Ammon's horn (tissue), 1 donor: Measurements from ENCODE around the gene PTPRG.
"Not testable (repeated sequence)": the region's sequence is repeated elsewhere in the genome, so short reads cannot be mapped to it uniquely, and the experiment has no call there.

Experiments
- DNase-seq: peaks from one replicate; pipeline ENCODE4 v3.0.0-alpha.2; 2016; ENCODE audit warnings: low spot score

The PTPRG gene

DNA sequence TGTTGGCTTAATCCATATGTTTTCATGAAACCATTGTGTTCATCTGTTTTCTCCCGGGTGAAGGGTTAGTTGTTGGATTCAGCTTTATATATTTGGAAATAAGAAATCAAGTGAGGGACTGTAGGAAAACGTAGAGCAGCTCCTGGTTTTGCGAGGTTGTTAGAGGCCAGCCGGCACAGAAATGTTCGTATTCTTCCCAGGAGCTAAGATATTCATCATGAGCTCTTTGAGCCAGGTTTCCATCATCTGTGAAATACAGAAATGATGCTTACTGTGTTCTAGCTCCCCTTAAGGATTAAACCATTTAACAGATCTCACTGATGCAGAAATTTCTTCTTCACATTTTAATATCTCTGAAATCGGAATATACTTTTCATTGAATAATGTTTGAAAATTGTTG is 235.5 kb downstream of the PTPRG start:
- DNase-seq, result no peak

DNA sequence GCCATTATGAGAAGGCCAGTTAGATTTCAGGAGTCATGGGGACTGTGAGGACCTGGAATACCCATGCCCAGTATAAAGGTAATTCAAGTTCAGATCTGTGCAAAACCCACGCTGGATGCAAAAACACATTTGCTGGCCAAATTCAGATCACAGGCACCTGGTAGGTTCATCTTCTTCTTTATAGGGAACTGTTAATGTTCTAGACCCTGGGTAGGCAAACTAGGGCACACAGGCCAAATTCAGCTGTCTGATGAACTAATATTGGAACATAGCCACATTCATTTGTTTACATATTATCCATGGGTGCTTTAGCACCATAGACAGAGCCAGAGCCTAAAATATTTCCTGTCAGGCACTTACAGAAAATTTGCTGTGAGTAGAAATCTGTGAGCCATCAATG is 241.4 kb downstream of the PTPRG start:
- no peak for DNase-seq

DNA sequence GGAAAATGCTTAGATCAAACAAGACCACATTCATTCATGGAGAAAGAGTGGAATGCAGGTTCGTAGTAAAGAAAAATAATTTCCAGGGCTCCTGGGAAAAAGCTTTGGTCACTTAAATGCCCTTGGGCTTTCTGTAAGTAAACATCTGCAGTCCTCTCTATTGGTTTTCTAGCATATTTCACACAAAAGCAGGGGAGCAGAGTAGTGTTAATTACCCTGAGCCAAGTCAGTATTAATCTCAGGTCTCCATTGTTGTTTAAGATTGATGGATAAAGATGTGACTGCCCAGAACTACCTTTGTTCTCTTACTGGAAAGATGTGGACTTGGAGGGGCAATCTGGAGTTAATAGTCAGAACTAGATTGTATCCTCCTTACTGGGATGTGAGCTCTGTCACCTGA is 242.6 kb downstream of the PTPRG start:
- DNase-seq, result no peak

DNA sequence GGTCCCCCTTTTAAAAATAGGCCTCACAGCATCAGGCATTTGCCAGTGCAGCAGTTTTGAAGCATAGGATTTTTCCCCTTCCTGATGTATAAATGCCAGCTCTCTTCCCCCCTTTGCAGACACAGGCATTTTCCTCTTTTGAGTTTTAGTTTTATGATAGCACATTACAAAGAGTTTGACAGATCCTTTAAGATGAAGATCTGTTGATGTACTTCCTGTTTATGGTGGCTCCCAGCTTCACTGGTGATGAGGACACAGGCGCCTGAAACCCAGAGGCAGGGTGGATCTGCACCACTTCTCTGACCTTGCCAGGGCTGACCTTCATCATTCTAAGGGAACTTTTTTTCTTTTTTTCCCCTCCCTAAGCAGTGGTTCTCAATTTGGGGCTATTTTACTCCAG is 243.4 kb downstream of the PTPRG start:
- DNase-seq, result no peak

DNA sequence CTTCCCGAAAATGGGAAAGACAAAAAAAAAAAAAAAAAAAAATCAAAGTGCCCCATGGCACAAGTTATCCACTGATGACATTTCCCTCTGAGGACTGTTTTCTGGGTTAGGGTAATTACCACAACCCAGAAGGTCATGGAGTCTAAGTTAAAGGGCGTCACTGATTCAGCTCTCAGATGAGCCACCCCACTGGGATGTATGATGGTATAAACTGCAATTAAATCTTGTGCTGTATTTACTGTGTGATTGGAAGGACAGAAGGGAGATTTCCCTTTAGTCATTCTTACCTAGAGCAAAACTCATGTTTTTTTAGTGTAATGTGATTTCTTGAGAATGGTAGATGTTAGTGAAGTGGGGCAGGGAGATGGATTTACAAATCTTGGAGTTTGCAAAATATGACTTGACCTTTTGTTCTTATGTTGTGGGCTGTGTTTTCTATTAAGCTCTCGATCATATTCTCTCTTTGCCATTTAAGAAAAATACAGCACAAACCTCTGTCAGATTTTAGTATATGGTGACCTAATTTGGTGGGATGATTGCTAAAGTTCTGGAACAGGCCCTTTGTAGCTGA is 244.2 kb downstream of the PTPRG start:
- DNase-seq, result no peak

DNA sequence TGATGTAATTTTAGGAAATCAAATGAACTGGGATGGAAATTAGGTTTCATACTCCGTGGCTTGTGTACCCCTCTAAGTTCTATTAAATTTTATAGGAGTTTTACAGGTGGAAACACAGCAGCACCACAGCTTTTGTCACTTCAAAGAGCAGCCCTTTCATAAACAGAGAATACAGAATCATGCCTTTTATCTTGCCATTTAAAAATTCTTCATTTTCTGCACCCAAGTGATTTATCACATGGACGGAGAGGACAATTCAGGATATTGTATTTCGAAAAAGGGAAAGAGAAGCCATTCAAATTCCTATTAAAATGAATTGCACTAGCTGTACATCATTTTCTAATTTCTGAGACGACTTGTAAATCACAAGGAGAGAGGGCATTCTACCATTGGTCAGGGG is 245.4 kb downstream of the PTPRG start:
- no peak for DNase-seq

DNA sequence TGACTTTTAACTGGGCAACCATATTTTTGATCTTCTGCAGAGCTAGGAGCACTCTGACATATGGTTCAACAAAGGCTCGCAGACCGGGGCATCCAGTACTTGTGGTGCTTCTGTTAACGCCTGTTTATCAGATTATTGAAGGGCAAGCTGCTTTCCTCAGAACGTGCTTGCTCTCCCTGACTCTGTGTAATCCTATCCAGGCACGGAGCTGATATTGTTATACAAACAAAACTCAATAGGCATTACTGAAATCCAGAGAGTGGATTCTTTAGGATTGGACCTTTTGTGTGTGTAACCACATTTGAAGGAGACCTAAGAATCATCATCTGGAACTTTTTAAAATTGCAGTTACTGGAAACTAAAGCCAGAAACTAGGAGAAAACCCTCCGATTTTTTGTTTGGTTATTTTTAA is 246.5 kb downstream of the PTPRG start:
- DNase-seq, result no peak

DNA sequence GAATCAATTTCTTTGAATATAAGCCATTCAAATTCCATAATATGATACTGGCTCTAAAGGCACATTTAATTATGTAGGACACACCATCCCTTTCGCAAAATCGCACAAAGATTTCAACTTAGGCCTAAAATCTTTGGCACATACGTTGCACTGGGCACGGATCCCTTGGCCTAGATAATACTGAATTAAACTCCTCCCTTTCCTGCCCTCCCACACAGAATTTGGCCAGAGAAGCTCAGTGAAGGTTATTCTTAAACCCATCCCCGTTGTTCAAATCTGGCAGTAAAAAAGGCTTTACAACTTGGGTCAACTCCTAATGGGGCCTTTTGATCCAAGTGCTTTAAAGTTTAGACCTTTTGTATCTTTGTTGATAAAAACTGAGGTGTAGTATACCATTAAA is 247.2 kb downstream of the PTPRG start:
- peak; percentile 33 for DNase-seq

DNA sequence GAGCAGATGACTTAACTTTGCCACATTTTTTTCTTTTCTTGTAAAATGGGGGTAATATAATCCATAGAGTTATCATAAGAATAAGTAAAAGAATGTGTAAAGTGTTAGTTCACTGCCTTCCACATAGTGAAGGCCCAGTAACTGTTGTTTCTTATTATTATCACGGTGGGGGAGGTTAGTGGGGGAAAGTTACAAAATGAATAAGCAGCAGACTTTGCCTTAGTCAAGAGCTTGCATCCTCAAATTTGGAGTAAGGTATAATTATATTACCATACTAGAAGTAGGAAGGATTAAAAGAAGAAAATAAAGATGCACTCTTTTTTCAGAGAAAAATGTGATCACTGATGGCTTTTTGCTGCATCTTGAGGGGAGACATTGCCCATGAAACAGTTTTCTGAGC is 247.6 kb downstream of the PTPRG start:
- DNase-seq, result no peak

DNA sequence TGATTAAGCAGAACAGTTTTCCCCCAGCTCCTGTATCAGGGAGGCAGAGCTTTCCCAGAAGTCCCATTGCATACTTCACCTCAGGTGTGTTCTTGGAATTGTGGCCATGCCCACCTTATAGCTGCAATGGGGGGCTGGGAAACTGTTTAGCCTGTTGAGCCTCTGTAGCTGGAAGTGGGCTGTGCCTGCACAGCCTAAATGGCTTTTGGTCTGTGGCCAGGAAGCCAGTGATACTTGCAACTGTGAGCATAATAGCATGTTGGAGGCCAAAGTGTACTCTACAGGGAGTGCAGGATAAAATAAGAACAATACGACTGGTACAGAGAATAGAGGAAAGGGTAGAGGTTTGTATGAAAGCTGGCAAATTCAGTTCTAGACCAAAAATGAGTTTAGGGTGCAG is 248.5 kb downstream of the PTPRG start:
- no peak for DNase-seq

DNA sequence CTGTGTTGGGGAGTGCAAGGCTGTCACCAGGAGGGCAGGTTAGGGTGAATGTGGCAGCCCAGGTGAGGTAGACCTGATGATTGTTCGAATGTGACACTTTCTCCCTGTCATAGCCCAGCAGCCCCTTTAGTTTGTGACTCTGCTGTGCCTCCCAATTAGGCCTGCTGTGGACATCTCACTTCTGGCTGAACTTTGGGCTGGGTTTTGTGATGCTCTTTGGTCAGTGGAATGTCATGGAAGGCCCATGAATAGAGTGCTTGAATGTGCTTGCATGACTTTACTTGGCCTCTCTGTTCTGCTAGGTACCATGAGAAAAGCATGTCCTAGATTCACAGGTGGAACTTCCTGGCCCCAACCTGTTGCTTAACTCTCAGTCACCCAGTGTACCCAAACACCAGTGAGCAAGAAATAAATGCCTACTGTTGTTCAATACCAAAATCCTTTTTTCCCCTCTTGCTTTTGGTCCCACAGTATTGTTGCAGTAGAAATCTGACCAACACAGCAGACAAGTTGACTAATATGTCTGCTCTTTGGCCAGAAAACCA is 249.7 kb downstream of the PTPRG start:
- no peak for DNase-seq

DNA sequence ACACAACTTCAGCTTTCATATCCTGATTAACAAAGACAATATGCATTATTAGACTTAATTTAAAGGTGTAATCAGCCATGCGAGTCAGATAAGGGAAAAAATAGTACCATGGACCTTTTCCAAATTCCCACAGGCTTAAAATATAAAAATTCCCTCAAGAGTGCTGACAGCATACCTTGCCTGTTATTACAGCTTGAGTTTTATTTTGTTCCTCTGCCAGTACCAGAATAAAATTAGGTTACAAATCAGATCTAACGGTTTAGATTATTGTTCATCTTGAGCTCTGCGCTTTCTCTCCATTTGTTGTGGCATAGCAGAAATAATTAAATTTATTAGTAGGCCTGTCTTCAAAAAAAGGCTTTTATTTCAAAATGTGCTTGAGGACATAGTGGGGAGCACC is 250.3 kb downstream of the PTPRG start:
- no peak for DNase-seq

DNA sequence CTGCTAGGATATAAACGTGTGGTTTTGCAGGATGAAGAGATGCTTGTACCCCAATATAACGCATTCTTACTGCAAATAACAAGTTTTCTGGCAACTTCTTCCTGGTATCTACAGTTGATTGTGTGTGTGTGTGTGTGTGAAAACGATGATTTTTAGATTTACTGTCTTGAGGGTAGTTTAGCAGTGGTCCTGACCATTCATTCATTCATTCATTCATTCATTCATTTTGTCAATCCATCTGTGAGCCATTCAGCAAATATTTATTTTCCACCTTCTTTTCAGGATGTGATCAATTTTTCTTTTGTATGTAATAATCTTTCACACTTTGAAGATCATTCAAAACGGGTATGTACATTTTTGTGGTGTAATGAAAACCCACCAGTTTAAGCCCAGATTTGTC is 250.7 kb downstream of the PTPRG start:
- no peak for DNase-seq

DNA sequence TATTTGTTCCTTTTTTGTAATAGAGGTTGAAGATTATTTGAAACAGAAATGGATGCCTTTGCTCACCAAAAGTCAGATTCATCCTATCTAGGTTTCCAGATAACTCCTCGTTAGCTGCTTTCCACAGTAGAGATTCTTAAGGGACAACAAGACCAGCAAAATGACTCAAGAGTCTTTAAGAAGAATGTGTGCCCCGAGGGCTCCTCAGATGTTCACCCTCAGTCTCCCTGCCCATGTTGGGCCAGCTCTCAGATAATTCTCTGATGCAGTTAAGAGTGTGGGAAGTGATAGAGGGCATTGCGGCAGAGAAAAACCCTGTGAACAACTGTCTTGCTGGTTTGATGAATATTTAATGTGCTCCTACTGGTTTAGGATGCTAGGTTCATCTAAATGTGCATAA is 251.1 kb downstream of the PTPRG start:
- DNase-seq, result no peak

DNA sequence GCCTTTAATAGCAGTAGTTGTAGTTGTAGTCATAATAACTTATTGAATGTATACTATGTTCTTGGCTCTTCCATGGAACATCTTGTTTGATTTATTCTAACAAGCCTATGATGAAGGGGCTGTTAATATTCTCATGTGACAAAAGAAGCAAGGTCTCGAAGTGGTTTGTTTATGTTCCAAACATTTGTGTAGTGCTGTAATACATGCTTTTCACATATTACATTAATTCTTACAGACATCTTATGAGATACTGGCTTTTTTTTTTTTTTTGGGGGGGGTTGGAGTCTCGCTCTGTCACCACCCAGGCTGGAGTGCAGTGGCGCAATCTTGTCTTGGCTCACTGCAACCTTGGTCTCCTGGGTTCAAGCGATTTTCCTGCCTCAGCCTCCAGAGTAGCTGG is 252.3 kb downstream of the PTPRG start:
- no peak for DNase-seq

DNA sequence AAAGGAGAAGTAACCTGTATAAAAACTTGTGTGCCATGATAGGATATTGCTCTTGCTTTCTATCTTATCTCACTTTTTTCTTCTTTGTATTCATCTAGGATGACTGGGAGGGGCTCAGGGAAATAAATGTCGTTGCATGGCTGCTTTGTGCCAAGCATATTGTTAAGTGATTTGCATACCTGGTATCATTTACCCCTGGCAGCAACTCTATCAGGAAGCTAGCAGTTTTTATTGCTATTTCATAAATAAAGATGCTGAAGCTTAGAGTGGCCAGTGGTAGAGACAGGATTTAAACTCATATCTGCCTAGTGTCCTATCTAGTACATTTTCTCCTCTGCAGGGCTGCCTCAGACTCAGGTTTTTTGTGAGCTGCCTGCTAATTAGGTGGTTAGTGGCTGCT is 253.3 kb downstream of the PTPRG start:
- no peak for DNase-seq

DNA sequence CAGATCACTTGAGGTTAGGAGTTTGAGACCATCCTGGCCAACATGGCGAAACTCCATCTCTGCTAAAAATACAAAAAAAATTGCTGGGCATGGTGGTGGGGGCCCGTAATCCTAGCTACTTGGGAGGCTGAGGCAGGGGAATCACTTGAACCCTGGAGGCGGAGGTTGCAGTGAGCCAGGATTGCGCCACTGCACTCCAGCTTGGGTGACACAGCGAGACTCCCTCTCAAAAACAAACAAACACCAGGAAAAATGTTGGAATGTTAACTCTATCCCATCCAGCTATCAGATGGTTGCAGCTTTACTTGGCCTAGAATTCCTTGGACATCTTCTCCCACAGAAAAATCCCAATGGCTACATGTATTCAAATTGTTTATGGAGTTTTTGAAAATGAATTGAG is 254.9 kb downstream of the PTPRG start:
- not testable (repeated sequence) for DNase-seq

DNA sequence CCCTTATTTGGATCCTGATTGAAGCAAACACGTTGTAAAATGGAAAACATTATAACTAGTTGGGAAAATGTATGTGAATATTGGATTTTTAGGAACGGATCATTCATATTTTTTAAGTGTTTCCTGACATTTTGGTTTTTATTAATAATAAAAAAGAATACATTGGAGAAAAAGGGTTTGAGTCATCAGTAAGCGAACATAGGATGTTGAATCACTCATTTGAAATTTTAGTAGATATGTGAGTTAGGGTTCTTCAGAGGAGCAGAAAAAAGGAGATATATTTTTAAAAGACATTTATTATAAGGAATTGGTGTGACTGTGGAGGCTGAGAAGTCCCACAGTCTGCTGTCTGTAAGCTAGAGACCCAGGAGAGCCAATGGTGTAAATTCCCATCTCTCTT is 258.5 kb downstream of the PTPRG start:
- no peak for DNase-seq

DNA sequence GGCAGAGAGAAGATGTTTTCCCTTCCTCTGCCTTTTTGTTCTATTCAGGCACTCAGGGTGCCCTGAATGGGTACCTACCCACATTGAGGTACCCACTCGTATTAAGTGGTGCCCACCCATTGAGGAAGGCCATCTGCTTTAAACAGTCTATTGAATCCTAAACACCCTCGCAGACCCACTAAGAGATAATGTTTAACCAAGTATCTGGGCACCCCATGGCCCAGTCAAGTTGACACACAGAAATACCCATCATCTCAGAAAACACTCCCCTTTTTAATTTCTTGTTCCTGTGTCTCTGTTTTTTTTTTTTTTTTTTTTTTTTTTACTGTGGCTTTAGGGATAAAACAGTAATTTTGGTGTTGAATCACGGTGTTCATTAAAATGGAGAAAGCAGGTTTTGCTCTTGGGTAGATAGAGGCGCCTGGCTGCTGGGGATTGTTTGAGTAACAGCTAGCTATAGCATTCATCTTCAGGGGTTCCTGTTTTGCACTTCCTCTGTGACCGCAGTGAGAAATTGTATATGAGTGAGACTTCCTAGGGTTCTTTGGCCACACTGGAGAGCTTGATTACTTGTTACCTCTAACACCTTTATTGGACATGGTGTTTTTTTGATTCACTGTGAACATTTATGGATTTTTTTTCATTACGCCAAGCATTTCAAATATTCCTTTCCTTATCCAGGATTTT is 259.1 kb downstream of the PTPRG start:
- no peak for DNase-seq

DNA sequence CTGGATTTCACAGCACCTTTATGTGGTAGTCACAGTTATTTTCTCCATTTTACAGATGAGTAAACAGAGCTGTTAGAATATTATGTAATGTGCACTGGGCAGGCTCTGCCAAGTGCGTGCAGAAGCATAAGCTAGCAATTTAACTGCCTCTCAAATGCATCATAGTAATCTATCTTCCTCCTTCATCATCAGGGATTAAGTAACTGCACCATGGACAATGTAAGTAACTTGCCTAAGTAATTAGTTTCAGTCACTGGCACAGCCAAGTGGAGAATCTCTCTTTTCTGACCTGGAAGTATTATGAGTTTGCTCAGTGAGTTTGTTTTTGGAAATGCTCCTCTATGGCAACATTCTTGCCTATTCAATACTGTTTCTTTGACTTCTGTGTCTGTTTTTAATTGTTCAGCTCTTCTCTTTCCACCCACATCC is 260.5 kb downstream of the PTPRG start:
- DNase-seq, result no peak

DNA sequence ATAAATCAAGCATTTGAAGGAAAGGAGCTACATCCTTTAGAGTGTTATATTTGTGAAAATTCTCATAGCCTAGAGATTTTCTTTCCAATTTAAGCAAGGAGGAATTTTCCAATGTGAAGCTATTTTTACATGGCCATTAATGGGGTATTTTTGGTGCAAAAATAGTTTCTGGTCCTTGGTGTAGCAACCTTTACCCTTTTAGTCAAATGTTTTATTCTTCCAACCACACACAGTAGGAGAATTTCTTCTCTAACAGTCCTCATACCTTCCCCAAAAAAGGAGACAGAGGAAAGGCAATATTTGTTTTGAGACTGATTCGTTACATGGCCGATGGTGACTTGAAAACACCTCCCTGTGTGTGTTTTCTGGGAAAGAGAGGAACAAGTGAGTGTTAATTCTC is 261.2 kb downstream of the PTPRG start:
- no peak for DNase-seq

DNA sequence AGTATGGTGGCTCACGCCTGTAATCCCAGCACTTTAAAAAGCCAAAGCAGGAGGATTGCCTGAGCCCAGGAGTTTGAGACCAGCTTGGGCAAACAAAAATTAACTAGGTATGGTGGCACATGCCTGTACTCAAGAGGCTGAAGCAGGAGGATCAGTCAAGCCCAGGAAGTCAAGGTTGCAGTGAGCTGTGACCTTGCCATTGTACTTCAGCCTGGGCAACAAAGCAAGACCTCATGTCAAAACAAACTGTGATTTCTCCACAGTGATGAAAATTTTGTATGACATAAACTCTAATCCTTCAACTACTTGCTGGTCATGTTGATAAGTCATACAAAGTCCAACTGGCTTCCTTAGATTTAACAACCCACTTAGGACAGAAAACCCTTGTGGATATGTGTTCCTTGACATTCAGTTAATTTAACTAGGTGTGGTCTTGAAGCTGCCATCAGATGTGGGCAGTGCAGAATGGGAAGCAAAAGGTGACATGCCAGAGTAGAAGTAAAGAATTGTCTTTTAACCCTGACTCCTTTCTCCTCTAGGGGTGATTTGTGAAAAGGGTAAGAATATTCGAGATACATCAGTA is 263.3 kb downstream of the PTPRG start:
- DNase-seq, result no peak

DNA sequence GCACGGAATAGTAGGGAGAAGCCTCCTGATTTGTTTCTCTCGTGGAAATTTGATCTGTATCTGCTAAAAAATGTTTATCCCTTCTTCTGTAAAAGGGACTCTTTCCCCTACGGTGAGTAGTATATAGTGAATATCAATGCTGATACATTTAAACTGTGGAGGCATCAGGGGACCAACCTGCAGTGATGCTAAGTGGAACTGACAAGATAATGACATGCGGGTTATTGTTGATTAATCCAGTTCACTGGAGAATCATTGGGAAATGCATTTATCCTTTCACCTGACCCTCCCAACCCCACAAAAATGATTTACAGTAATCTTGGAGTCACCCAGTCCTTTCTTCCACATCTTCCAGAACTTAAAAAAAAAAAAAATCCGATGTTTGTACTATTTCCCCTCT is 264.8 kb downstream of the PTPRG start:
- no peak for DNase-seq
